NOMO-1 treated with dmso at 0.1 percent for 144 hours (cell line): ENCODE measurements around the gene IQGAP2.

Experiments
- DNase-seq: peaks from one replicate; lab custom pipeline; 2025; ENCODE audit not compliant: unreplicated experiment; lab: John Stamatoyannopoulos, UW

Gene IQGAP2

DNA sequence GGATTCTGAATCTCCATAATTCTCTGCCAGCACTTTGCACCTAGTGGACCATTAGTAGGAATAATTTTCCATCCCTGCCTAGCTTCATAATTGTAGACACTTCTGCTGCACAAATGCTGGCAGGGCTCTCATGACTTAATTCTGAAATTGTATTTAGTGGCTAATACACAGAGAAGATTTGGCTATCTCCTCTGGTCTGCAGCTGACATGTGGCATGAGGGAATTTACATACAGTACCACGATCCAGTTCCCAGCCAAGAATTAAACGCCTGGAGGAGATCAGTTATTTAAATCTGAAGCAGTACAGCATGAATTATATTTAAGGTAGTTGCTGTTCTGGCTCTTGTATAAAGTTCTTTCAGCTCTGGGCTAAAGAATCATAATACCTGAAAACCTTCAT lies 46.5 kb downstream of the IQGAP2 start:
- DNase-seq: no peak

DNA sequence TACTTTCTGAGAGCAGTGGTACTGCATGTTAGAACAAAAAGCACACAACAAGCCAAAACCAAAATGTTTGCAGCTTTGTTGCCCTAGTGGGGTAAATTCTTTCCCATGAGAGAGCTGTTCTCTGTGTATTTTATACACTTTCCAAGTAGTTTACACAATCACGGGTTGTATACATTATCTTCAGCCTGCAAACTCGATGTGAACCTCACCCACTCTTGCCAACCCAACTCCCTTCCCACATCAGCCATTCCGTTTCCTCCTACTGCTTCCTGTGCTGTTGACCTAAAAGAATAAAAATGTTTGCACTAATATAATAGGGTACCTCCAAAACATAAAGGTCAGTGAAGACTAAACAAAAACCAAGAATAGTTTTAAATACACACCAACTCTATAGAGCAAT lies 47.0 kb downstream of the IQGAP2 start:
- no peak for DNase-seq

DNA sequence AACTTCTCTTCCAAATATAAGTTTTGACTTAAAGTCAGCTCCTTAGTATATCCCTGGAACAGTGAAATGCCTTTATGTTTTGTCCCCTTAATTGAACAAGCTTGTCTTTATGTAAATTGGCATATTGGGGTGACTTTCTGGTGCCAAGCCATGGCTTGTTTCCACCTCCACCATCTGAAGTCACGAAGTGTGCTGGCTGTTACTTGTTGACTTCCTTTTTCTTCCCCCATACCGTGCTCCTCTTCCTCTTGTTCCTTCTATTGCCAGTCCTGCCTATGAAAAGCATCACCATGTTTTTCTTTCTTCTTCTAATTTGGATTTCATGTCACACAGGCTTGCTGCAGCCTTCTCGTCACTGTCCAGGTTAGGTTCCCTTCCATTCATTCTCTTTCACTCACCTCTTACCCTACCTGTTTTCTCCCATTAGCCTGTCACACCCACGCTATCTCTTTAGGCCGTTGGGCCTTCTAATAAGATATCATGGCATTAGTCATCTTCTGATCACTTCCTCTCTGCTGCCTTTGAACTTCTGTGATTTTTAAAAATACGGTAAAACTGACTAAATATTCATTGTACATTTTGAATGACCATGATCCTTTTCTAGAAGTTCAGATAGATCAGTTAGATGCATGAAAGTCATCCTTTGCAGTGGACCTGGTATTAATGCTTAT lies 48.1 kb downstream of the IQGAP2 start:
- DNase-seq: no peak

DNA sequence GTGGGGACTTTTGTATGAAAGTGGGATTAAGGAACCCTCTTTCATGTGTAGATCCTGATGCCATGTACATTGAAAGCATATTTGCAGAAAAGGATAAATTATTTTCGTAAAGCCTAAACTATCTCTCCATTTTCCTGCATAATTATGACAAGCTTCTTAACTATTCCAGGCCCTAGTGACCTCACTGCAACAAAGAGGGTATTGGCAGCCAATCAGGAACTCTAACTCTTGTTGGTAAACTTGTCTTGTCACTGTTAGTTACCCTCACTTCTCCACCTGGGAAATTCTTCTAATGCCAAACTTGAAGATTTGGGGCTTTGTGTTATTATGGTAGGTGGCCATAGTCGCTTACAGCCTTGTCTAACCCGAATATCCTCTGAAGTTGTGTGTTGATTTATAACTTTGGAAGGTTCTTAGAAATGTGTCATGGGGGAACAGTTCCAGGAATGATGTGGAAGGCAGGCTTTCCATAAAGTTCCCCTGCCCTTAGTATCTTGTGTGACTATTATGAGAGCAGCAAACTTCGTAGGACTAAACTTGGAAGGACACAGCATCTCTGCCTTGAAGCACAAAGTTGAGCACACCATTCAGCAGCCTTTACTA lies 52.5 kb downstream of the IQGAP2 start:
- DNase-seq: no peak

DNA sequence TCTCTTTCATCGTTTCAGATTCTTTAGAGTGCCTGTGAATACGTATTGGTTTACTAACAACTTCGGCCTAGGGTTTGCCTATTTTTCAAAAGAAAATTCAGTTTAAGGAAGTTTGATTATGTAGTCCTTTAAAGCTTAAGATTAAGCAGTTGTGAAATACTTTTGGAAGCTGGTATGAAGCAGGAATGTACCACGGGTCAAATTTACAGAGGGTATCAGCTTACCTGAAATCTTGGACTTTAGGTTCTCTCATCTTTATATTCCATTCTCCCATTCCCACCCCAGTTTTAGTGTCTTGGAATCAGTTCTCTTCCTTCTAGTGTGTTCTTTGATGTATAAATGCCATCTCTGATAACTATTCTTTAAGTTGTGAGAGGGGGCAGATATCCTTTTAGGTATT lies 53.2 kb downstream of the IQGAP2 start:
- no peak for DNase-seq

DNA sequence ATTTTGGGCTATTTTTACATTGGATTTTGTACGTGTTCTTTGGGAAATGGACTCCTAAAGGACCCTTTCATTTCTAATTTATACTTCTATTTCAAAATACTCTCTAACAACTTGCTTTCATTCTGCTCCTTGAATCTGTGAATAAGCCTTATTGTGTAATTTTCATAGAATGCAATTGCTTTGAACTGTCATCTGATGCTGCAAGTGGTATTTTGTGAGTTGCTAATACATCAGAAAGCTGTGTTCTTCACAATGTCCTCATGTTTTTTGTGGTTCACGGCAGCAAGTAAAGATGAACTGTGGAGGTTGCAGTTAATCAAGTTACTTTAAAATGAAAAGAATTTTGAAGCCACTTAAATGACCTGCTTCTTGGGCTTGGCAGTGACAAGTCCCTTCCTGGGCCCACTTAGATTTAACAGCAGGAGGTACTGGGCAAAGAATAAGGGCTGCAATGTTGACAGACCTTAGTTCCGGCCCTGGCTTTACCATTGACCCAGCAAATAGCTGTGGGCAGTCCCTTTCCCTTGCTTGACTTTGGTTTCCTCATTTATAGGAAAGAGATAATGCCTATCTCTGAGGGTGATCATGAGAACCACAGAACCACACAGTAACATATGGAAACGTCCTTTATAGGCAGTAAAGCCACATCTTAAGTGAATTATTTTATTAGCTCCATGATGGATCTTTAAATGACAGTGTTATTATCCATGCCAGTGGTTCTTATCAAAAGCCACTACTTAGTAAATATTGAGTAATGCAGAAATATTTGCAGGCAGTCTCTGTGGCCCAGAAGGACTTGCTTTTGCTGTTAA lies 54.8 kb downstream of the IQGAP2 start:
- DNase-seq: no peak

DNA sequence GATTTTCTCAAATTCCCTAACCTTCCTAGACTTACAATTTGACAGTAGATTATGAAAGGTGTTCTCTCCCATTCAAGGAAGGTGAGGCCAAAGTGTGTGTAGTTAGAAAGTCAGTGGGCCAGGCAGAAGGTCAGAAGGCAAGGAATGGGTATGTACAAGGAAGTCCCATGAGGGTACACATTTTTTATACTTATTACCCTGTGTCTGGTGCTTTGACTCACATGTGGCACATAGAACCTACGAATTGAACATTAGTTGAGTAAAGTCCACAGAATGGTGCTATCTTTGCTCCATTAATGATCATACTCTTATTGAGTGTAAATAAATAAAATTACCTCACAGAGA lies 55.4 kb downstream of the IQGAP2 start:
- DNase-seq: no peak

DNA sequence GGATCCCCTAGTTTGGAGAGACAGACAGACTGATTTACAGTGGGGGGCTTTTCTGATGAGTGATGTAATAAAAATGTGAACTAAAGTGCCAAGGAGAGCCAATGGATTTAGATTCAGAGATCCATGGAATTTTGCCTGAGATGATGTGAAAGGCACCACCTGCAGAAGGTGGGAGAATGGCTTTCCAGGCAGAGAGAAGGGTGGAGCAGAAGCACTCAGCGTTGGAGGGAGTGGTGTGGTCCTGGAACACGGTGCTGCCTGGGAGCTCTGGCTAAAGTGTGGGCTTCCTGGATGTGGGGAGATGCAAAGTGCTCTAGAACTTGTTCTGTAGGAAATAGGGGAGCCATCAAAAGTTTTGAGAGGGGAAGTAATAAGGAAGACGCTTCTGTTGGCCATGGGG lies 57.0 kb downstream of the IQGAP2 start:
- no peak for DNase-seq

DNA sequence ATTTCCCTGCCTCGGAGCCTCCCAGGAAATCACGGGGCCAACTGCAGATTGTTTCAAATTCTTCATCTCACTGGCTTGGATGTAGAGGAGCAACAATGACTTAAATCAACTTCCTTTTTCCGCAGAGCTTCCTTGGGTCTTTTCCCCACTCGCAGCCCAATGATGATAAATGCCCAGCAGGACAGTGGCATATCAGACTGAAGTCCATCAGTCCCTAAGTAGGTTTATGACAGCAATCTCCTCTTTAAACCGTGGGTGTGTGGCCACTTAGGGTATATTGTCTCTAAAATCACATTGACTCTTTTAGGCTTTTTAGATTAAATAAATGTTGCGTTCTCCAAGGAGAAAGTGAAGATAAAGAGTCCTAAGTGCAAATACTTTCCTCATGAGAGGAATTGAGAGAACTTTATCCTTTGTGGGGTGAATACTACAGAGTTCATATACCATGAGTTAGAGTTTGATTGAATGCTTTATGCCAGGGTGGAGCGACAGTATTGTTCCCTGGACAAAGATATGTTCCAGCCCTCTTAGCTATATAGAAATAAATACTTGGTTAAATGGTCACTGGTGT lies 59.1 kb downstream of the IQGAP2 start:
- no peak for DNase-seq

DNA sequence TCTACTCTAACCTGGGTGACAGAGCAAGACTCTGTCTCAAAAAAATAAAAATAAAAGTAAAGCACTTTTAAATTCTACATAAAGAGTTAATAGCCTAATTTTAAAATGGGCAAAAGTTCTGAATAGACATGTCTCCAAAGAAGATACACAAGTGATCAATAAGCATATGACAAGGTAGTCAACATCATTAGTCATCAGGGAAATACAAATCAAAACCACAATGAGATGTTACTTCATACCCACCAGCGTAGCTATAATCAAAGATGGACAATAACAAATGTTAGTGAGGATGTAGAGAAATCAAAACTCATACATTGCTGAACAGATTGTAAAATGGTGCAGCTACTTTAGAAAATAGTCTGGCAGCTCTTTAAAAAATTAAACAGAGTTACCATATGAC lies 64.1 kb downstream of the IQGAP2 start:
- DNase-seq: no peak

DNA sequence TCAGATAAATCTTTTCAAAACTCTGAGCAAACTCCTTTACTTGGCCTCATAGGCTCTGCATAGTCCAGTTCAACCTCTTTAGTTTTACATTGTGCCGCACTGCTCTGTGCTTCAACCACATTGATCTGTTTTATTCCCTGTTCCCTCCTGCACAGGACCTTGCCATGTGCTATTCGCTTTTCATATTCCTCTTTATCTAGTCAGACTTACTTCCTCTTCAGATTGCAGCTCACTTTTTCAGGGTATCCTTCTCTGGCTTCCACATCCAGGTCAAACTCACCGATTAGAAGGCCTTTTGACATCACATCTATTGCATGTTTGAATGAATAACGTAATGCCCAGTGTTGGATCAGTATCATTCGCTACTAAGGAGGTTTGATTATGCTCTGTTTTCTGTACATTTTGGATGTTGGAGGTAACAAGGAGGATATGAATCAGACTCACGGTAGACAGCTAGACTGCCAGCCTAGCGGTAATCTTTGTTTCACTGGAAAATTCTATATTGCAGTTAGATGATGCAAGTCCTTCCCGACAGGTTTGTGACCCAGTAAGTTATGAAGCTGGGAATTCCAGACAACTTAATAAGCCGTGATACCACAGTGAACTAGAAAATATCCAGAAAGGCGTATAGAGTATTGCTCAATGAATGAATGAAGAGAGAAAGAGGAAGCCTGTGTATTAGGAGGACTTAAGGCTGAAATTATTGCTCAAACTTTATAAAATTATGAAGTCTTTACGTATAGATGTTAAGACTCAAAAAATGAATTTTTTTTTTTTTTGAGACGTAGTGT lies 65.7 kb downstream of the IQGAP2 start:
- DNase-seq: no peak

DNA sequence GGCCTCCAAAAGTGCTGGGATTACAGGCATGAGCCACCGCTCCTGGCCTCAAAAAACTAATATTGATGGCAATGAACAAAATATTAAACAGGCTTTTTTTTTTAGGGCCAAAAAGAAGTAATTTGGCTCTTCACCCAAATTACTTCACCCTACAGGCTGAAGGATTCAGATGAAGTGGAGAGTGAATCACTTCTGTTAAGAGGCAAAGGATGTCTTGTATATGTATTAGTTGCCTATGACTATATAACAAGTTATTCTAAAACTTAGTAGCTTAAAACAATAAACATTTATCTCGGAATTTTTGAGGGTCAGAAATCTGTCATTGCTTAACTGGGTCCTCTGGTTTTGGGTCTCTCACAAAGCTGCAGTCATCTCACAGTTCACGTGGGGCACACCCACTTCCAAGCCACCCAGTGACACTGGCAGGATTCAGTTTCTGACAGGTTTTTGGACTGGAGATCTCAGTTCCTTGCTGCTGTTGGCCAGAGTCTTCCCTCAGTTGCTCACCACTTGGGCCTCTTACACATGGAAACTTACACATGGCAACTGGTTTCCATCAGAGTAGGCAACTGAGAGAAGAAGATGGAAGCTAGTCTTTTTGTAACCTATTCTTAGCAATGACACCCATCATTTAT lies 66.7 kb downstream of the IQGAP2 start:
- no peak for DNase-seq

DNA sequence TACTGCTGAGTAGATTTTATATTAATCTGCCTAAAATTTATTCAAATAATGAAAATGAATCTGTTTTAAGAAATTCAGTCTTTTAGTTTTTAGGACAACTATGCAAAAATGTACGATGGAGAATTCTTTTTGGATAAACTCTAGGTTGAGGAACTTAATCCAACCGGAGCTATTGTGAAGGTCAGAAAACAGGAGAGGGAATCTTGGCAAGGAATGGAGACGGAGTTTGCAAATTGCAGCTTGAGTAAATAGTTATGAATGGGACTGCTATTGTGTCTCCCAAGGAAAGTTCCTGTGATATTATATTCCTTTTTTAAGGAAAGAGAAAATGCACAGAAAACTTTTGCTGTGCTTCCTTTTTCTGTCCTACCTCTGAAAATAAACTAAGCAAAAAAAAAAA lies 67.9 kb downstream of the IQGAP2 start:
- DNase-seq: no peak

DNA sequence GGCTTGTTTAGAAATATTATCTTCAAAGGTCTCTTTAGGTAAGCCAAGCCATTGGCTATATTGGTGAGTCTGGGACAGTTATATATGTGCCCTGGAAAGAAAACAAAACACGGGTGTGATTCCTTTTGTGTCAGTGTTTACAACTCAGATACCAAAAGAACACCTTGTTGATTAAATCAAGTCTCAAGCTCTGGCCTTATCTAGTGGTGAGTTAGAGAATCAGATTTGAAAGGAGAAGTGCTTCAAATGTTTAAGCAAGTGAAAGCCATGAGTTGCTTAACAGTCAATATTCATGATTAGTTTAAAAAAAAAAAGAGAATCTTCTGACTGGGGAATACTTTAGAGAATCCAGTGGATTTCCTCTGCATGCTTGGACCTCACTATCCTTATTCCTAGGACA lies 68.3 kb downstream of the IQGAP2 start:
- DNase-seq: no peak

DNA sequence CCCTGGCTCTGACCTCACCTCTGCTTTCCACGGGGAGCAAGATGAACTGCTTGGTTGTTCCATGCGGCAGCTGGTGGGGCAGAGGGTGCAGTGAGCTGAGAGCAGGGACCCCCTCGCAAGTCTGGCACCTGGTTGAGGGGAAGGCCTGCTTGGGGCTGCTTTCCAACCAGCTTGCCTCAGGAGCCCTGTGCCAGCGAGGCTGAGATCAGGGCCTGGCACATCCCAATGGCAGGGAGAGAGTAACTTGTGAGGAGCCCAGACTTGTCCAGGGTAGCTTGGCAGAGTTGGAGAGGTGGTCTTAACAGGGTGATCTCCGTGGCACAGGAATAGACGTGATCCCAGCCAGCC lies 68.9 kb downstream of the IQGAP2 start:
- no peak for DNase-seq

DNA sequence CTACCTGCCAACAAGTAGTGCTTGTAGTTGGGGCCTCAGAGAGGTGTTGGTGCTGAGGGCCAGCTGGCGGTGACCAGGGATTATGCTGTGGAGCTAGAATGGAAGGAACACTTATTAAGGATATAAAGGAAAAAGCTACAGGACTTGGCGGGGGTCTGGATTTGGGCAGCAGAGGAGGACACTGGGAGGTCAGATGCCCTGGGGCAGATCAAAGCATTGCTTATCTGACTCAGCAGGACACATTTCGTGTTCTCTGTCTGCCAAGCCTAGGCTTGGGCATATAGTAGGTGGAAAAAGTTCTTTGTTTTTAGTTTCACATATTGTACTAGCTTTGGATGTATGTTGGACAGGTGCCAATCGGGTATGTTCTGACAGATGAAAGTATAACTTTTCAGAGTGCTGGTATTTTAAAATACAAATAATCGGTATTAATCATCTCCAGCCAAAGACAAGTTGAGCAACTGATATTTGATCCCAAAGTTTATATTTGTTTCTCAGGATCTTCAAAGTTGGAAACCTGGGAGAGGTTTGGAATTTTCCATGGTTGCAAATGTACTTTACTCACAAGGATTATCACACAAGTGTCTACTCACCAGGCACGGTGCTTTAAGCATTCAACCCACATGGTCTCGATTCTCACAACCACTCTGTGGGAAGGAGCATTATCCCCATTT lies 69.4 kb downstream of the IQGAP2 start:
- no peak for DNase-seq

DNA sequence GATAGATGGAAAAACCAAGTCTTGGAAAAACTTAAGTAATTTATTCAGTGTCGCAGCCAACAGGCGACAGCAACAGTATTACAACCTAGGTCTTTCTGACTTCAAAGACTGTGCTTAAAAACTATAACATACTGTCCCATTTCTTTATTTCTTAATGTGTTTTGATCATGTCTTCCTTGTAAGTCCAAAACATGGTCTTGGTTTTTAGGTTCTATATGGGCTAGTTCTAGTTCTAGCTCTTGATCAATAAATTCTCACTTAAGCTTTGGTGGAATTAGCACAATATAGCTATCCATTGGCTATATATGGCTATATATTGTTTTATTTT lies 69.9 kb downstream of the IQGAP2 start:
- DNase-seq: no peak

DNA sequence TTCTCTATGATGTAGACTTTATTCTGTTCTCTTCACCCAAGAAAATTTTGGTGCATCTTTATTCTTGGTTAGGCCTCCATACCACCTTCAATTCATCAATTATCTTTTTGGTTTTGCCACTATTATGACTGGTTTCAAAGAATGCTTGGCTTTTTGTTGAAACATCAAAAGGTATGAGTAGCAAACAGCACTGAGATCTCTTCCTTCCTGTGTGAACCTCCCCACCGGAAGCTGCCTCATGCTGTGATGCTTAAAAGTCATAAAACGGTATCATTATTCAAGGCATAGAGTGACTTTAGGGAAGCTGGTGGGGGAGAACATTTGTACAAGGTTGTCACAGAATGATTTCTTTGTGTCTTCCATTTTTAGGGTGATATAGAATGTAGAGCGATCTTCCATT lies 70.6 kb downstream of the IQGAP2 start:
- DNase-seq: no peak

DNA sequence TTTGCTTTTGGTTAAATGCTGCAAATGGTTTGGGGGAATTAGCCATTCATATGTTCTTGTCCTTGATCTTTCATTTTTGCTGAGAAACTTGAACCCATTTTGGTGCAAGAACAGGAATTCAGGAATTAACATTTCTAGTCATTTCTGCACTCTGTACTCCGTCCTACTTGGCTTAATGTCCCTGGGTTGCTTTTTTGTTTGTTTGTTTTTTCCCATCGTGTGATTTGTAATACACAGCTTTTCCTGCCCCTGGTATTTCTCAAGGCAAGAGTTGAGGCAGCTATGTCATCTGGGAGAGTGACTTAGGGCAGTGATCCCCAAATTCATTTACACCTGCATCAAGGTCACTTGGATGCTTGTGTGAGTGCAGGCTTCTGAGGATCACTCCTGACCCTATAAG lies 71.3 kb downstream of the IQGAP2 start:
- no peak for DNase-seq

DNA sequence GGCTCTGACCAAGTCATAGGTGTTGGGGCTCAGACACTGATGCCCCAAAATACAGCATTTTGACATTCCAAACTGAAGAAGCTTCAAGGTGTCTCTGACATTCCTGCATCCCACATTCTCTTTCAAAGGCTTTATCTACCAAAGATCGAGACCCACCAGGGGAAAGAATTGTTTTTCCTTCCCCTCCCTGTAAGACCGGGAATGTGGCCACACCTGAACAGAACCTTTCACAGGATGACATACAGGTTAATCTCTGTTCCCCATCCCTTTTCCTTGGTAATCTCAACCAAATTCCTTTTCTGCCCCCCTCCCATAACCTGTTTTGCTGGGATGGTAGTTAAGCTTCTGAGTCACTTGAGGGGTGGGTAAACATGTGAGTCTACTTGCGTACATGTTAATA lies 72.3 kb downstream of the IQGAP2 start:
- no peak for DNase-seq

DNA sequence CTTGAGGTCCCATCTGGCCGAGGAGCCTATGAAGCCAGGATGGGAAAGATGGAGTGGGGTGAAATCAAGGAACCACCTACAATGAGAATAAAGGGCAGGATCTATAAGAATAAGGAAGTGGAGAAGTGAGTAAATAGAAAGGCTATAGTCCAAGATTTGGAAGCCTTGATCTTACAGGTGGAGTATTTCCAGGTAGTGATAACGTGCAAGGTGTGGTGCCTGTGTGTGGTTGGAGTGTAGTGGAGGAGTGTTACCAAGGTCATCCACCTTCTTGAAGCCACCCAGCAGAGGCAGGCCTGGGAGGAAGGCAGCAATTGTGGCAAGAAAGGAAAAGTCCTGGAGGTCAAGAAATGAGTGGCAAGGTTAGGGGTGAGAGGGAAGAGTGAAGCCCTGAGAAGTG lies 72.9 kb downstream of the IQGAP2 start:
- DNase-seq: no peak
